Motor neuron (in vitro differentiated cells): ENCODE measurements around the gene RHOBTB3. TPM values are rescaled to one million over a fixed set of nuclear protein-coding genes. Genes with fewer than 3 reads are reported as not detected.
"Not testable (repeated sequence)": the region's sequence is repeated elsewhere in the genome, so short reads cannot be mapped to it uniquely, and the experiment has no call there.

Experiments used
- ATAC-seq, 8 experiments: fragments of 200-7000 bp; cut with Tn5 transposase; replicated peaks in 6 of 8; 2 replicates each; pipeline ENCODE4 v1.8.0; 2021; ENCODE audit warnings: mild to moderate bottlenecking in 8 of 8, moderate library complexity in 8 of 8
- H3K27ac ChIP-seq, 2 donors: fragments of 250-450 bp; sonication (Bioruptor Pico); 2 replicates each; pipeline ENCODE4 v1.9.0; 2021; ENCODE audit warnings: antibody characterized with exemption in 2 of 2, mild to moderate bottlenecking in 2 of 2, moderate library complexity in 1 of 2
- H3K4me1 ChIP-seq, 2 donors: fragments of 250-450 bp; sonication (Bioruptor Pico); replicated peaks in 1 of 2; 2 replicates each; pipeline ENCODE4 v1.6.1; 2021; ENCODE audit warnings: antibody characterized with exemption in 2 of 2, mild to moderate bottlenecking in 2 of 2, moderate library complexity in 1 of 2
- H3K4me3 ChIP-seq, 5 donors: fragments of 250-450 bp; sonication (Bioruptor Pico); 2 replicates each; pipeline ENCODE4 v1.9.0; 2021; ENCODE audit warnings: antibody characterized with exemption in 5 of 5, mild to moderate bottlenecking in 5 of 5, moderate library complexity in 4 of 5
- WGBS, 10 experiments: fragments of 450-650 bp; shearing (Covaris generic); methylation state at CpG; one replicate each; pipeline ENCODE4 v1.0.0; 2022; 5-methylcytosine and 5-hydroxymethylcytosine counted together
- in situ Hi-C, 9 experiments: fragments of 400-800 bp; cut with MboI; loops; one replicate each; pipeline ENCODE4 v1.15.0; 2021; ENCODE audit warnings: low sequenced_read_pairs in 9 of 9, low pct_unique_long_range_greater_than_20kb in 2 of 9; ENCODE audit not compliant: unreplicated experiment in 9 of 9
- total RNA-seq, 8 experiments: library from RNA; unstranded; fragments of 300-600 nt; gene quantifications; 2 replicates each; pipeline versions ENCODE4 v1.2.3 to v1.2.4, GENCODE V29; 2022

RHOBTB3 gene, protein sequence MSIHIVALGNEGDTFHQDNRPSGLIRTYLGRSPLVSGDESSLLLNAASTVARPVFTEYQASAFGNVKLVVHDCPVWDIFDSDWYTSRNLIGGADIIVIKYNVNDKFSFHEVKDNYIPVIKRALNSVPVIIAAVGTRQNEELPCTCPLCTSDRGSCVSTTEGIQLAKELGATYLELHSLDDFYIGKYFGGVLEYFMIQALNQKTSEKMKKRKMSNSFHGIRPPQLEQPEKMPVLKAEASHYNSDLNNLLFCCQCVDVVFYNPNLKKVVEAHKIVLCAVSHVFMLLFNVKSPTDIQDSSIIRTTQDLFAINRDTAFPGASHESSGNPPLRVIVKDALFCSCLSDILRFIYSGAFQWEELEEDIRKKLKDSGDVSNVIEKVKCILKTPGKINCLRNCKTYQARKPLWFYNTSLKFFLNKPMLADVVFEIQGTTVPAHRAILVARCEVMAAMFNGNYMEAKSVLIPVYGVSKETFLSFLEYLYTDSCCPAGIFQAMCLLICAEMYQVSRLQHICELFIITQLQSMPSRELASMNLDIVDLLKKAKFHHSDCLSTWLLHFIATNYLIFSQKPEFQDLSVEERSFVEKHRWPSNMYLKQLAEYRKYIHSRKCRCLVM
- 100 to 1,000 TPM in 2 of 8 experiments, 10 to 100 TPM in 6; 28.4 to 296 (median 59.4) TPM for total RNA-seq

DNA sequence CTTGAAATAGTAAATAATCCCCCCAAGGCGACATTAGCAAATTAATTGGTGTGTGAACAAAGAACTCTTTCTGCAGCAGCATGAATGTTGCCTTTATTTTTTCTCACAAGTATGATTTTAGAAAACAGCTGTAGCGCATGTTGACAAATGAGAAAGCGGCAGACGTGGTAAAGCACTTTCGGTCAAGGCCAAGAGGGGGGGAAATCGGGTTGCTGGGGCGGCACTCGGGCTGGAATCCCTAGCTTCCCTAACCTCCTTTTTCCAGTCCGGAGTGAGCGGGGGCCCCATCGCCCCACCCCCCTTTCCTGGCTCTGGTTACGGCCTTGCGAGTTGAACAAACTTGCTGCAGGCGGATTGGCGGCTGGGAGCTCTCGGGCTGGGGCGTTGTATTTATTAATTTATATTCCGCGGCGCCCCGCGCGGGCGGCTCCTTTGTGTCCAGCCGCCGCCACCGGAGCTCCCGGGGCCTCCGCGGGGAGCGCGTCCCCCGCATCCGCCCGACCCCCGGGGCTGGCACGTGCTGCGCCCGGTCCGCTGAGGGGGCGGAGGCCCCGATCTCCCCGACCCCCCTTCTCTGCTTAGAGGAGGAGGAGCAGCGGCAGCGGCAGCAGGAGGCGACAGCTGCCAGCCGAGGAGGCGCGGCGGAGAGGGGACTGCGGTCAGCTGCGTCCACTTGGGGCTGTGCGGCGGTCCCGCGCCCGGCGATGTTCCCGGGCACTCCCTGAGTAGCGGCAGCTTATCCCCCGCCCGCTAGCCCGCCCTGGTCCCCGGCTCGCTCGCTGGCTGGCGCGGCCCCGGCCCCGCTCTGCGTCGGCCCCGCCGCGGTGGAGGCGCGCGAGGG lies at the start of gene RHOBTB3:
RHOBTB3 (plus strand) TSS at position 607 of the 841 bp plus-strand sequence. CDS start 347 bp downstream, outside the sequence.
- peak within 1 kb of the TSS; percentile 83 to 85 for H3K27ac ChIP-seq
- H3K4me1 ChIP-seq = peaks cover 17 to 26% of the 10 kb centered on the region in 2 donors
- in situ Hi-C loops = no loop called here
- ATAC-seq = peak; percentile 58 to 87 (median 82)
- peak within 1 kb of the TSS; percentile 63 to 79 (median 76) for H3K4me3 ChIP-seq
- 0 to 1% (median 0%) methylated on average over 2 to 15 of the region's 78 CpGs; no CpG with 5 or more reads in 3 of the 10 experiments for WGBS, 10 experiments

DNA sequence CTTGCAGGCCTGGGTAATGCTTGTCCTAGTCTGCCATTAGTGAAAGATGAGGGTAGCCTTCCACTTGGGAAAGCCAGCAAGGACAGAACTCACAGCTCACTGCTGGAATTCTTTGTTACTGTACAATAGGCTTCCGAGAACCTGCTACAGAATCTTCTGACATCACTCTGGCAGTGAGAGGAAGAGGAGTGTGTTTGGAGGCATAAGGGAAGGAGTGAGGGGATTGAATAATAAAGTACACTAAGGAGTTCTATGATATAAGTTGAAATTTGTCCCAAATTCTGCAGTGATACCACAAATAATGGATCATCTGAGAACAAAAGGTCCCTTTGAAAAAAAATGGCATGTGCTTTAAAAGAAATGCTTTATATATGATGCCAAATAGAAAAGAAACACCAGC lies 48.2 kb upstream of the RHOBTB3 start, which contains the start of gene SPATA9:
SPATA9 (minus strand) TSS at position 101 of the 400 bp plus-strand sequence. CDS start 137 bp downstream, outside the sequence.
- 0 to 100% (median 64%) methylated on average over 1 of the region's 1 CpG; no CpG with 5 or more reads in 5 of the 10 experiments for WGBS, 10 experiments
- H3K4me1 ChIP-seq = no peaks in the 10 kb centered on the region
- no peak within 1 kb of the TSS for H3K27ac ChIP-seq
- in situ Hi-C loops = no loop called here
- no peak within 1 kb of the TSS for H3K4me3 ChIP-seq
- ATAC-seq = no peak

DNA sequence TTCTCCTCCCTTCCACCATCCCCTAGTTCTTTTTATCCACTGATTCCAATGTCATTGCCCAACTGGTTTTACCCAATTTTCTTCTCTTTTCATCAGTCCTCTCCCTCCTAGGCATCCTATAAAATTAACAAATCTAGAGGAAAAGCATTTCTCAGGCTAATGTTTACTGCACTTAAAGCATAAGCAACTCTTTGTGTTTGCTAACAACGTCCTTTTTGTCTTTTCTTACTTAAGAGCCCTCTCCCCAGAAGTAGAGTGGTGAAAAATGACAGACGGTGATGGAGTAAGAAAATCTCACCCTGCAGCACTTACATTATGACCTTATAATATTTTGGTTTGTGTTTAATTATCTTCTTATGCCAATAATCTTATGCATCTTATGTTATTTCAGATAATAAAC lies 46.8 kb upstream of the RHOBTB3 start:
- 47 to 100% (median 82%) methylated on average over 1 to 2 of the region's 2 CpGs; no CpG with 5 or more reads in 1 of the 10 experiments for WGBS, 10 experiments

DNA sequence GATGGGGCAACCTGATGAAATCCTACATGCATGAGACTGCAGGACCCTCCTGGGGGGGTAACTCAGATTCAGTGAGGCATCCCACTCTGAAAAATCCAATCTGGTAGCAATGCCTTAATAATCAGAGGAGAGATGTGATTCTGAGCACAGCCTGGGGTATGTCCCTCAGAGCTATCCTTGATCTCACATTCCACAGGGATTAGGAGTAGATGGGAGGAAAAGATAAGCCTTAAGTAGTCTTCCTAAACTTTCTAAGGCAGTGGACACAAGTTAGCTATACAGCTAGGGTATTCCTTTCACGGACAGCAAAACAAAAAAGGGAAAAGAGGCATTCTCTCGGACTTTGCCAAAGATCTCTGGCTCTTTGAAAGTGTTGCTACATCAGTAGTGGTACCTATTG lies 44.5 kb upstream of the RHOBTB3 start:
- no peaks in the 10 kb centered on the region for H3K4me1 ChIP-seq
- ATAC-seq = no peak
- H3K27ac ChIP-seq = no peak overlapping the region
- in situ Hi-C loops = no loop called here
- H3K4me3 ChIP-seq = no peak overlapping the region
- 40 to 100% (median 86%) methylated on average over 1 to 2 of the region's 2 CpGs; no CpG with 5 or more reads in 3 of the 10 experiments for WGBS, 10 experiments

More for the DNA sequence above, 46.8 kb upstream of the RHOBTB3 start:
- in situ Hi-C loops = no loop called here
- Histone ChIP-seq H3K4me3 (no peak overlapping the region), H3K4me1 (no peaks in the 10 kb centered on the region), H3K27ac (no peak overlapping the region)
- ATAC-seq = no peak

DNA sequence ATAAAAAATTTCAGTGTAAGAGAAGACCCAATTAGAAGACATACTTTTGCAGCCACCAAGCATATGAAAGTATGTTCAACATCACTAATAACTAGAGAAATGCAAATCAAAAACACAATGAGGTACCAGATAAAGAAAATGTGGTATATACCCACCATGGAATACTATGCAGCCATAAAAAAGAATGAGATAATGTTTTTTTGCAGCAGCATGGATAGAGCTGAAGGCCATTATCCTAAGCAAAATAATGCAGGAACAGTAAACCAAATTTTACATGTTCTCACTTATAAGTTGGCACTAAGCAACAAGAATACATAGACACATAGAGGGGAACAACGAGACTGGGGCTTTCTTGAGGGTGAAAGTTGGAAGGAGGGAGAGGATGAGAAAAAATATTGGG lies 41.5 kb upstream of the RHOBTB3 start:
- 44 to 92% (median 79%) methylated on average over 1 of the region's 1 CpG for WGBS, 10 experiments
- ATAC-seq = no peak
- Histone ChIP-seq H3K27ac (no peak overlapping the region), H3K4me1 (no peaks in the 10 kb centered on the region), H3K4me3 (no peak overlapping the region)
- in situ Hi-C loops = no loop called here

DNA sequence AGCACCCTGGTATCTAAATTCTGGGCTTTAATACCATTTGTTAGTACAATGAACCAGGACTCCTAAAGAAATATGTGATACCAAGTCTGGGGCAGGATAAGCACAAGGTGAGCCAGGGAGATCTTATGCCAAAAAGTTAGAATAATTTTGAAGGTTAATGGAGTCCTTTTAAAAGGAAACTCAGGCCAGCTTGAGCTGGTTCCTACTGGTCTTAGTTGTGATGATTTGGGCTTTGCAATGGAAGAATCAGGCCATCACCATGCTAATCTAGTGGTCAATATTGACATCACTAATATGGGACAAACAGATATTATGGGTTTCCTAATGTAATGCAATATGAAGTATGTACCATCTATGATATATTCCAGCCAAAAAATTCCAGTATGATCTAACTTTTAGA lies 40.8 kb upstream of the RHOBTB3 start:
- Histone ChIP-seq H3K27ac (no peak overlapping the region), H3K4me3 (no peak overlapping the region), H3K4me1 (no peaks in the 10 kb centered on the region)
- in situ Hi-C loops = no loop called here
- no peak for ATAC-seq

DNA sequence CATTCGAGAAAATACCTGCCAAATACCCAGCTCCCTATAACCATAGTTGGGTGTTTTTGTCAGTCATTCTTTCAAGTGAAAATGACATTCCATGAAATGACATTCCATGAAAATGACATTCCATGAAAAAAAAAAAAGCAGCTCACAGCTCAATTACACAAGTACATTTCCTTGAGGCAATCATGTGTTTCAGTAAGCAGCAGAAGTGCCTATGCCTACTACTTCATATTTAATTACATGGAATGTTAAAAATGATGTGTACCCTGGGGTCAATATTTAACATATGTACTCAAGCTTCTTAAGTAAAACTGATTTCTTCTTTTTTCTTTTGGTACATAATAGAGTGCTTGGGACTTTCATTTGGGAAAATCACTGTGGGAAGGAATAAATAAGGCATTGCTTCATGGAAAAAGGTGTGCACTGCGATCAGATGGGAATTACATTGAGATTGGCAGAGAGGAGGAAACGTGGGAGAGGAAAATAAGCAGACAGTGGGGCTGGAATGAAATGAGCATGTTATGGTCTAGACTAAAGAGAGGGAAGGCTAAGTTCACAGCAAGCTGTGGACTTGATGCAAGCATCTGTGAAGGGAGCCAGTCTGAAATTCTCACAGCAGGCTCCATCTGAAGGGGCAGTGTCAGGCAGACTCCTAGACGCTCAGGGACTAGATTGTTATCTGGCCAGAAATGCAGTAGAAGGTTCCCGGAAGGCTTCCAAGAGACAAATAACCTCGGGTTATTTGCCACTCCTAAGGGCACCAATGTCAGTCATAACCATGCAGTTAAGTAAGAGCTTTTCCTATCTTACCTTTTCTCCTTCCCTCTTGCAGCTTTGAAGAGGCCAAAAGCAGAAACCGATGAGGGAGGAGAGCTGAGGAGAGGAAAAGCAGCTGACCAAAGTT lies 33.1 kb upstream of the RHOBTB3 start:
- Histone ChIP-seq H3K4me1 (peaks cover 0 to 3% of the 10 kb centered on the region in 2 donors), H3K27ac (no peak overlapping the region), H3K4me3 (no peak overlapping the region)
- peak in 2 of 8 experiments; percentile 70 to 84 for ATAC-seq
- in situ Hi-C loops = no loop called here
- WGBS, 10 experiments = 42 to 91% (median 75%) methylated on average over 3 to 7 of the region's 7 CpGs; no CpG with 5 or more reads in 1 of the 10 experiments

DNA sequence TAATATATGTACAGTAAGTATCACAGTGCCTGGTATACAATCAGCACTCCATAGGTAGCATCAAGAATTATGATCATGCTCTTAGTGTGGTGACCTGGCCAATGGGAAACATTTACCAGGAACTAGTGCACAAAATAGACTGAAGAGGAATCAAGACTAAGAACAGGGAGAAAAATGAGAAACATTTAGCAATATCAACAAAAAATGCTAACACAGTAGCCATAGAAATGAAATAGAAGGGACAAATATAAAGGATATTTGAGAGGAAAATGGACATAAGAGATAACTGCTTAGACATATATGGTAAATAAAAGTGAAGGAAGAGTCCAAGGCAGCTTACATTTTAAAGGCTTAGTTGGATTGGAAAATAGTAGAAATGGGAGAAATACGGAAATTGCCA lies 31.8 kb upstream of the RHOBTB3 start:
- H3K4me3 ChIP-seq = no peak overlapping the region
- WGBS, 10 experiments = 75 to 100% (median 93%) methylated on average over 1 of the region's 1 CpG; no CpG with 5 or more reads in 1 of the 10 experiments
- no peak overlapping the region for H3K27ac ChIP-seq
- H3K4me1 ChIP-seq = peaks cover 0 to 3% of the 10 kb centered on the region in 2 donors
- in situ Hi-C loops = no loop called here
- ATAC-seq = no peak

DNA sequence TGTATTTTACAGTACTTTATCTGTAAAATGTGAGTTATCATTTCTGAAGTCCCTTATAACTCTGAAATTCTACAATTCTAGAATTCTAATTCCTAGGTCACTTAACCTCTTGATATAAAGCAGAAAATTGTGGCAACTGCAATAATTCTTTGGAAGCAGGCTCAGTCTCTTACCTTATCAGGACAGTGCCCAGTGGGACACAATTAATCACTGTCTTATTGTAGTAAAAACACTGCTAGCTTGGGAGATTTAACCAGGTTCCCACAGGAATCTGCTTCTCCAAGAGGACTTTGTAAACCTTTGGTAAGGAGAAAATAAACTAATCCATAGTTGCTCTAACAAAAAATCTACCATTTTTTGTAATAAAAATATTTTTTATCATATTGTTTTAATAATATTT lies 30.1 kb upstream of the RHOBTB3 start:
- Histone ChIP-seq H3K4me3 (no peak overlapping the region), H3K27ac (no peak overlapping the region), H3K4me1 (peaks cover 0 to 3% of the 10 kb centered on the region in 2 donors)
- no peak for ATAC-seq
- in situ Hi-C loops = no loop called here

DNA sequence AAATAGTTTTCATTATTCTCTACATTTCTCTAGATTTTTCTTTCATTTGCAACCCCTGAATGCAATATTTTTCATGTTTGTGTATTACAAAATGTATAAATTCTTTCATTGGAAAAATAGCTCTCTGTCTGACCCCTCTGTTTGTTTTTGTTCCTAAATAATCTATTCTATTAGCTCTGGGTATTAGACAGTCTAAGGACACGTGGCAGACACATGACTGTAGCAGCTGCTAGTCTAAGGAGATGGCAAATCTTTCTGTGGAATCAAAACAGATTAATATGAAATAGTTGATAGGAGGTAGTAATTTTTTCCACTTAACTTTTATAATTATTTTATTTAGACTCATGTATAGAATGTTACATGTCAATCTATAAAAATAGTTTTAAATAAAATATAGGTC lies 27.0 kb upstream of the RHOBTB3 start:
- in situ Hi-C loops = no loop called here
- H3K4me1 ChIP-seq = peaks cover 0 to 3% of the 10 kb centered on the region in 2 donors
- no peak overlapping the region for H3K4me3 ChIP-seq
- no peak for ATAC-seq
- 0 to 92% (median 58%) methylated on average over 1 of the region's 1 CpG; no CpG with 5 or more reads in 2 of the 10 experiments for WGBS, 10 experiments
- no peak overlapping the region for H3K27ac ChIP-seq

DNA sequence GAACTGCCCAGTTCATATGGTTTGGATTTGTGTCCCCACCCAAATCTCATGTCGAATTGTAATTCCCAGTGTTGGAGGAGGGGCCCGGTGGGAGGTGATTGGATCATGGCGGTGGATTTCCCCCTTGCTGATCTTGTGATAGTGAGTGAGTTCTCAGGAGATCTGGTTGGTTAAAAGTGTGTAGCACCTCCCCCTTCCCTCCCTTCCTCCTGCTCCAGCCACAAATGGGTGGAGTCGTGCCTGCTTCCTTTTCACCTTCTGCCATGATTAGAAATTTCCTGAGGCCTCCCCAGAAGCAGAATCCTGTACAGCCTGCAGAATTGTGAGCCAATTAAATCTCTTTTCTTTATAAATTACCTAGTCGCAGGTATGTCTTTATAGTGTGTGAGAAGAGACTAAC lies 24.9 kb upstream of the RHOBTB3 start:
- in situ Hi-C loops, H3K4me3 ChIP-seq, H3K27ac ChIP-seq, H3K4me1 ChIP-seq, ATAC-seq: not testable (repeated sequence)
- WGBS, 10 experiments = no CpG with 5 or more reads among the region's 5 CpGs

DNA sequence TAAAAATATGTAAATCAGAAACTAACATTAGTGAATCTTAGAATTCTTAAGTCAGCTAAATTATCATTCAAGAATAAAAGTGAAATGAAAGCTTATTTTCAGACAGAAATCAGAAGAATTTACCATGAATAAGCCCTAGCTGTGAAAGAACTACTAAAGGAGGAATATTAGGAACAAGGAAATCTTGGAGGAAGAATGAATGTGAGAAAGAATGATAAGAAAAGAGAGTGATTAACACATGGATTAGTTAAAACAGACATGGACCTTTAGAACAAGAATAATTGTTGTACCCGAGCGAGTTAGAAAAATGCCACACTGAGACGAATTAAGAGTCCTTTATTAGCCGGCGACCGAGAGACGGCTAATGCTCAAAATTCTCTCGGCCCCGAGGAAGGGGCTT lies 24.1 kb upstream of the RHOBTB3 start:
- no peak overlapping the region for H3K27ac ChIP-seq
- in situ Hi-C loops = no loop called here
- no peak overlapping the region for H3K4me3 ChIP-seq
- no peak for ATAC-seq
- 84 to 100% (median 94%) methylated on average over 1 to 9 of the region's 9 CpGs; no CpG with 5 or more reads in 1 of the 10 experiments for WGBS, 10 experiments
- H3K4me1 ChIP-seq = peaks cover 2 to 4% of the 10 kb centered on the region in 2 donors
